SKM-1 treated with dmso at 0.1 percent for 144 hours (cell line): Measurements from ENCODE around the gene LHPP.

Experiments
- DNase-seq: peaks from one replicate; lab custom pipeline; 2025; ENCODE audit not compliant: unreplicated experiment; lab: John Stamatoyannopoulos, UW

The LHPP gene

GRCh38 chr10:124621637-124622036, 160.0 kb downstream of the LHPP start:
- DNase-seq = no peak

- no peak for DNase-seq
Observed at GRCh38 chr10:124622158-124622557, 160.5 kb downstream of the LHPP start.

GRCh38 chr10:124622866-124623536, 161.4 kb downstream of the LHPP start:
- DNase-seq = no peak

GRCh38 chr10:124624006-124624405, 162.4 kb downstream of the LHPP start:
- DNase-seq = no peak

GRCh38 chr10:124624466-124624865, 162.8 kb downstream of the LHPP start:
- no peak for DNase-seq

GRCh38 chr10:124624895-124625294, 163.3 kb downstream of the LHPP start:
- DNase-seq = no peak

- DNase-seq = no peak
Observed at GRCh38 chr10:124625831-124626238, 164.2 kb downstream of the LHPP start.

GRCh38 chr10:124626759-124627380, 165.2 kb downstream of the LHPP start:
- DNase-seq = no peak

- DNase-seq = no peak
Observed at GRCh38 chr10:124627866-124628675, 166.4 kb downstream of the LHPP start.

- DNase-seq = no peak
Observed at GRCh38 chr10:124628676-124629021, 167.0 kb downstream of the LHPP start.

GRCh38 chr10:124629415-124629814, 167.8 kb downstream of the LHPP start:
- DNase-seq = no peak

GRCh38 chr10:124629842-124630241, 168.2 kb downstream of the LHPP start:
- DNase-seq = no peak

- no peak for DNase-seq
Observed at GRCh38 chr10:124630551-124630950, 168.9 kb downstream of the LHPP start.

- no peak for DNase-seq
Observed at GRCh38 chr10:124632064-124632531, 170.5 kb downstream of the LHPP start.

GRCh38 chr10:124632566-124632965, 170.9 kb downstream of the LHPP start:
- DNase-seq = no peak

GRCh38 chr10:124636271-124636995, 174.8 kb downstream of the LHPP start:
- no peak for DNase-seq

GRCh38 chr10:124637091-124637700, 175.6 kb downstream of the LHPP start:
- DNase-seq = no peak

- DNase-seq = no peak
Observed at GRCh38 chr10:124637746-124638145, 176.1 kb downstream of the LHPP start.

- no peak for DNase-seq
Observed at GRCh38 chr10:124639206-124639605, 177.6 kb downstream of the LHPP start.

GRCh38 chr10:124639646-124640045, 178.0 kb downstream of the LHPP start:
- no peak for DNase-seq

- no peak for DNase-seq
Observed at GRCh38 chr10:124640056-124640455, 178.4 kb downstream of the LHPP start.
